HG03095 (cell line): ENCODE measurements around the gene CLK3.

Experiments used
- ATAC-seq: cut with Tn5 transposase; IDR thresholded peaks from one replicate; pipeline ENCODE4 v1.9.1; 2021; ENCODE audit warnings: moderate library complexity; ENCODE audit not compliant: unreplicated experiment

CLK3 gene

GRCh38 chr15:74603026-74603788 is 12.4 kb upstream of the CLK3 start:
- ATAC-seq: no peak

DNA sequence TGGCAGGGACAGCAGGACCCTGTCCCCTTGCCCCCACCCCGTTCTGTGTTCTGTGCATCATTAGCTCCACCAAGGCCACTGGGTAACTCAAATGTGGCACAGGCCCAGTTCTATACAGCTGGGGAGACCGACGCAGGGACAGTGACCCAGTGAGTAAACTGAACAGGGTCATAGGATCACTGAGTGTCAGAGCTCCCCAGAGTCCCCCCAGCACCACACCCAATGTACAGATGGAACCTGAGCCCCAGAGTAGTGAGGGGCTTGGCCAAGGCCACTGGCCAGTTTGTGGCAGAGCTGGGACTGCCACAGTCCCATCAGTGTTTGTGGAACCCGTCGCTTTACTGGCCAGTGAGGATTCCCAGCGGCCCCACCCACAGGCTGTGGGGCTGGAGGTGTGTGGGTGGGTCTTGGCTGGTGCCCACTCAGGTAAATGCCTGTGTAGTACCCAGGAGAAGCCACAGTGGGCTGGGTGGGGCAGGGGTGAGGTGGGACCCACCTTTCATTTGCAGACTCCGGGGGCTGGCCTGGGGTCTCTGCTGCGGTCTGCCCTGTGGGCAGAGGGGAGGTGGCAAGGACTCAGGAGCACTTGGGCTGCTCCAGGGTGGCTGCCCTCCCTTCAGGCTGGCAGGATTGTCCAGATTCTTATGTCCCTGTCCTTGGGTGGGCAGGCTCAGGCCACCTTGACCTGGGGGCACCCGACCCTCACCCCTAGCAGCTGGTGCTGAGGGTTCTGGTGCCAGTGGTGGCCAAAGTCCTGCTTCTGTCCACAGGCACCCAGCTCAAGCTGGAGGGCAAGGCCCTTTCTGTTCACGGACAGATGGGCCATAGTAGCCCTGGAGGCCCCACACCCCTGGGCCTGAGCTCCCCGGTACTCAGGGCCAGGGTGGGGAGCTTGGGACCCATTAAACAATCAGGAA is 11.6 kb upstream of the CLK3 start:
- no peak for ATAC-seq

DNA sequence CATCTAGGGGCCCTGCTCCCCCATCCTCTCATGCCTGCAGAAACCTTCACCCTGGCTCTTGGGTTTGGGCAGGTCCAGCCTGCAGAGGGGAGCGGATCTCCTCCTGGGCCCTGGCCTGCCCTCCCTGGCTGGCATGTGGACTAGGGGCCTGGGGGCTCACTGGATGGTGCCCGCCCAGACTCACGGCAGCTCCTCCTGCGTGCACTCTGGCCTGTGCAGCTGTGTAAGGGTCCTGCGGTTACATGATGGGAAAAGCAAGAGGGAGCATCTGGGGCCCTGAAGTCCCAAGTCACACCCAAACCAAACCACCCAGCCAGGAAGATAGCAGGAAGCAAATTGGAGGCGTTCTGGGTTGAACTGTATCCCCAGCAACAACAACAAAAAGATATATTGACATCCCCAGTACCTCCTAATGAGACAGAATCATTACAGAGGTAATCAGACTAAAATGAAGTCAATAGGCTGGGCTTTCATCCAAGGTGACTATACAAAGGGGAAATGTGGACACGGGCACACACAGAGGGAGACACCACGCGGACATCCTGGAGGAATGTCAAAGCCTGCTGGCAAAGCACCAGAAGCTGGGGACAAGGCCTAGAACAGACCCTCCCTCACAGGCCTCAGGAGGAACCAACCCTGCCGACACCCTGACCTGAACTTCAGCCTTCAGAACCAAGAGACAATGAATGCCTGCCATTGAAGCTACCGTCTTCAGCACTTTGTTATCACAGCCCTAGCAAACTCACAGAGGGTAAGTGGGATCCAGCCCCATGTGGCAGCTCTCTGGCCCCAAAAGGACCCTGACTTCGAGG is 10.4 kb upstream of the CLK3 start:
- no peak for ATAC-seq

DNA sequence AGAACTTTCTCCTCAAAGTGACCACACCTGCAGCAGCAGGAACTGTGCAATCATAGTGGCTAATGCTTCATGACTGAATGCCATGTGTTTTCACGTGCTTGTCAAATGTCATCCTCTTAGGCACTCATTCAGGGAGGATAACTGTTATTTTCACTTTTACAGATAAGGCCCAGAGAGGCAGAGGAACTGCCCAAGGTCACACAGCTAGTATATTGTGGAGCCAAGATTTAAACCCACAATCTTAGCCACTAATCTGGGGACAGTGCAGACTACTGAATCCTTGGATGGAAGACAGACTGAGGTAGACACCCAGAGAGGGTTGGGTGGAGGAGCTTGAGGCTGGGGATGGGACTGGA is 9.9 kb upstream of the CLK3 start:
- no peak for ATAC-seq

DNA sequence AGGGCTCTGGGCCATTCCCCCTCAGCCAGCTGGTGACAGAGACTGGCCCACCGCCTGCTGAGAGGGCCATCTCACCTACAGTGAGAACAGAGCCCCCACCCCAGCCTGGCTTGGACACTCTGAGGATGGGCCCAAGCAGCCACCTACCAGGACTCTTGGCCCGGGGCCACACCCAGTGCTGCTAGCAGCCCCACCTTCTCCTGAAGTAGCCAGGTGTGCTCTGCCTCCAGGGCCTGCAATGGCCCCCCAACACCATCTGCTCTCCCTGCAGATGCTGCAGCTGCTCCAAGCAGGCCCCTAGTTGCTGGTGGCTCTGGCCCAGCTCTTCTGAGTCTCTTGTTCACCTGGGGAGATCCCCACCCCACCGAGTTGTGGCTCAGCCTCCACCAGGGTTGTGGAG is 6.8 kb upstream of the CLK3 start:
- ATAC-seq: no peak

DNA sequence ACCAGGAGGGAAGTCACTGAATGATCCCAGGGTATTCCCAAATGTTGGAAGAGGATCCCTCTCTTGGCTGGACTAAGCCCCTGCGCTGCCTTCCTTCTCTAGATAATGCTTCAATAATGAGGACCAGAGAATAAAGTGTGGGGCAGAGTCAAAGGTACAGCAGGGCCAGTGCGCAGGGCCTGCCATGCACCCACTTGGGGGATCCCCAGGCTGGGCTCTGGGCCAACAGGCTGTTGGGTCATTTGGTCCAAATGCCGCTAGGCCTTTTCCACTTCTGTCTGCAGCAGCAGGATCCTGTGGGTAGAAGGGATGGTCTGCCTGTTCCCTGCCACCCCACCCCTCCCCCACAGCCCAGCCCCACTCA is 5.7 kb upstream of the CLK3 start:
- ATAC-seq: no peak

GRCh38 chr15:74610302-74610951 is 5.2 kb upstream of the CLK3 start:
- no peak for ATAC-seq

- ATAC-seq: no peak
Measured at GRCh38 chr15:74611341-74611740, 4.3 kb upstream of the CLK3 start.

DNA sequence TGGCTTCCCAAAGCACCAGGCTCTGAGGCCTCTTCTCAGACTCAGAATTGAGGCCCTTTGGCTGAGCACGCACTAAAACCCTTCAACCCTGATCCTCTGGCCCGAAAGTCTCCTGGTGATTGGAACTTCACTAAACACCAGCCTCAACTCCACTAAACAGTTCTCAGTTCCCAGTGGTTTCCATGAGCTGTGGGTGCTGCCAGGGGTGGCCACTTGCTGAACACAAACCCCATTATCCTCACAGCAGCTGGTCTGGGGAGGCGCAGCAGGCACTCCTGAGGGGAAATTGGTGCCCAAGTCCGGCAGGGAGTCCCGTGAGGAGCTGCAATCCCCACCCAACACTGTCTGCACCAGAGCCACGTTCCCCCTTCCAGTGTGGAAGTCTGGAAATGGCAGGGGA is 3.8 kb upstream of the CLK3 start:
- no peak for ATAC-seq

DNA sequence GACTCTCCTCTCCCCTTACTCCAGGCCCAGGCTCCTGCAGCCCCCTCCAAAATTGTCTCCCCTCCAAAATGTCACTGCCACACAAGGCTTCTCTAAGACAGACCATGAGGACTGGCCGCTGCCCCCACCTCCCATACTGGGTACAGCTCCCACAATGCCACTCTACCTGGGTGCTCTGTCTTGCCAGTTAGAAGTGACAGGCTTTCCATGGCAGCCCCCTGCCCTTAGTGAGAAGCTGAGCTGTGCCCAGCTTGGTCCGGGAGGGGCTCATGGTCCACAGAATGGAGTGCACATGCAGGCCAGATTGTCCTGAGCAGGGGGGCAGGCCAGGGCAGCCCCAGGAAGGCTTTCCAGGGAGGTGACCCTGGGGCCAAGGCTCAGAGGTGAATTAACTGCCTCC is 3.0 kb upstream of the CLK3 start:
- ATAC-seq: no peak

- ATAC-seq: no peak
Measured at GRCh38 chr15:74613089-74613952, 2.3 kb upstream of the CLK3 start.

GRCh38 chr15:74613953-74614743 is 1.5 kb upstream of the CLK3 start:
- ATAC-seq: no peak

DNA sequence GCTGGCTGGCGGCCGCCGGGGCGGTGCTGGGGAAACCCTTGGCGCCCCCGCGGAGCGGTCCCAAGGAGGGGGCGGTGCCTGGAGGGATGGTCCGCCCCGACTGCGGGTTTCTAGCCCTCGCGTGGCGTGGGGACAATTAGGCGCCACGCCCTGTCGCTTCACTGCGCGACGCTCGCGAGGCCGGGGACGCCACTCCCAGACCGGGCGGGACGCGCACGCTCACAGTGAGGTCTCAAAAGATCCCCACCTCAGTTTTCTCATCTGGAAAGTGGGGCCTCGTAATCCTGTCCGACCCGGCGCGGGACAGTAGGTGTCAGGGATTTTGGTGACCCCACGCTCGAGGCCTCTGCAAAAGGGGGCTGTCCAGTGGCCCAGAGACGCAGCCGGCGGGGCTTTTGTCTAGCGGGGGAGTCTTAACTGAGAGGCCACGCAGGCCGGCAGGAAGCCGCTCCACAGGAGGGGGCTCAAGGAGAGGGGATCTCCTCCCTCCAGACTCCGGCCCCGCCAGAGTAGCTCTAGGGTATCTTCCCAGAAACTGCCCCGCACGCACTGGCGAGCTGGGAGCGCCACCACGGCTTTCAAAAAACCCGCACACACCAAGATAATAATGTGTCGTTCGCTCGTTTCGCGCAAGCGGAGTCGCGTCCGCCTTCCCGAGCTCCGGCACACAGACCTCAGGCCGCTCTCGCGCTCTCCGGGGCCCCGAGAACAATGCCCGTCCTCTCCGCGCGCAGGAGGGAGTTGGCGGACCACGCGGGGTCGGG is 710 bp upstream of the CLK3 start:
- peak; percentile 50 for ATAC-seq

DNA sequence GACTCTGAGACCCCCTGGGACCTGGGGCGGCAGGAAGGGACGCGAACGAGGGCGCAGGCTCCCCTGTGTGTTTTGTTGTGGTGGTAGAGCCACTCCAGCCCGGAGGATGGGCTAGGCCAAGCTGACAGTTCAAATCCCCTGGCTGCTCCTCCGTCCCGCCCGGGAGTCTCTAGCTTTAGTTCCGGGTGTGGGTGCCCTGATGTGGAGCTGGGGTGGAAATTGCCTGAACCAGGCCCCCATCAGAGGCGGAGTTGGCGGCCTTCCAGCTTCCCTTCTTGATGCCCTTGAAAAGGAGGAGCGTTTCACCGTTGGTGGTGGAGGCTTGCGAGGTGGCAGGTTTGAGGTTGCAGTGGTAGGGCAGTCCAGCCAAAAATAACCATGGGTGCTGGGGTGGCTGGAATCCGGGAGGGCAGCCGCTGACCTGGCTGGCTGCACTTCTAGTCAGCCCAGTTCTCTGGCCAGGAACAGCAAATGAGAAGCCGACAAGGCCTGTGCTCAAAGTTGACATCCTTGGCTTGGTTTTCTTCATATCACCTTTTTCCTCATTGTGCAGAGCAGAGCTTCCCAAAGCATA is 817 bp downstream of the CLK3 start:
- no peak for ATAC-seq

GRCh38 chr15:74616996-74617395 is 1.4 kb downstream of the CLK3 start:
- no peak for ATAC-seq

- ATAC-seq: no peak
Measured at GRCh38 chr15:74618841-74619596, 3.4 kb downstream of the CLK3 start.

DNA sequence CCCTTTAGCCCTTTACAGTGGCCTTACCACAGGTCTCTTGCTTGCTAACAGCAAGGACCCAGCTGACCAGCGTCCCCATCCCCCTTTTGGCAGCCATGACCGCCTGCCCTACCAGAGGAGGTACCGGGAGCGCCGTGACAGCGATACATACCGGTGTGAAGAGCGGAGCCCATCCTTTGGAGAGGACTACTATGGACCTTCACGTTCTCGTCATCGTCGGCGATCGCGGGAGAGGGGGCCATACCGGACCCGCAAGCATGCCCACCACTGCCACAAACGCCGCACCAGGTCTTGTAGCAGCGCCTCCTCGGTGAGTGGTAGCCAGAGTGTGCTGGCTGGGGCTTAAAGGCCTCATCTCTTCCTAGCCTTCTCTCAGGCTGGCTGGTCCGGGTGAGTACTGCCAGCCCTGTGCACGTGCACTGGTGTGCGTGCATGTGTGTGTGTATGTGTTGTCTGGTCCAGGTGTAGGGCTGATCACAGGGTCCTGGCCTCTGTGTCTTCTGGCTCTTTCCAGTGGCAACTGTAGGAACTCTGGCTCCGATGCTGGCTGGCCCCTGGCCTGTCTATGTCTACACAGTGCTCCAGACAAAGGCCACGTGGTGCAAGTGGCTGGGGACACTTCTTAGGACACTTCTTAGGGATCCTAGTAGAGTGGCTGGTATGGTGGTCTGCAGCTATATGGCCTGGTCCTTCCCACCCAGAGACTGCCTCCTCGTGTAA is 4.4 kb downstream of the CLK3 start:
- no peak for ATAC-seq
